Tibial nerve (tissue), 4 donors: Measurements from ENCODE around the gene CHN1. TPM values are rescaled to one million over a fixed set of nuclear protein-coding genes. Genes with fewer than 3 reads are reported as not detected.

Experiments used
- DNase-seq, 2 donors: peaks; one replicate each; pipeline ENCODE4 v3.0.0-alpha.2; 2019; ENCODE audit warnings: low spot score in 2 of 2
- H3K27ac ChIP-seq, 4 donors: fragments of 200-600 bp; sonication (generic) in 3 of 4; one replicate each; pipeline ENCODE4 v1.5.1; 2017 to 2019; ENCODE audit warnings: mild to moderate bottlenecking in 1 of 4
- H3K27me3 ChIP-seq, 2 donors: fragments of 200-600 bp; sonication (generic) in 1 of 2; one replicate each; pipeline versions ENCODE4 v1.5.1 to v1.6.0; 2017 to 2019
- H3K36me3 ChIP-seq, 3 donors: fragments of 200-600 bp; sonication (generic); one replicate each; pipeline ENCODE4 v1.5.1; 2018 to 2019
- H3K4me1 ChIP-seq, 4 donors: fragments of 200-600 bp; sonication (generic) in 3 of 4; one replicate each; pipeline ENCODE4 v1.5.1; 2017 to 2019
- H3K4me3 ChIP-seq, 4 donors: fragments of 200-600 bp; sonication (generic) in 3 of 4; one replicate each; pipeline ENCODE4 v1.5.1; 2017 to 2019; ENCODE audit warnings: mild to moderate bottlenecking in 1 of 4, moderate library complexity in 1 of 4
- H3K9me3 ChIP-seq, 4 donors: fragments of 200-600 bp; sonication (generic) in 3 of 4; one replicate each; pipeline ENCODE4 v1.5.1; 2017 to 2019
- CTCF ChIP-seq, 5 experiments: fragments of 200-600 bp in 3 of 5; fragments of 450-650 bp in 2 of 5; sonication (generic) in 3 of 5; IDR thresholded peaks; one replicate each; pipeline ENCODE4 v1.5.1; 2016 to 2019; ENCODE audit warnings: antibody characterized with exemption in 5 of 5, mild to moderate bottlenecking in 3 of 5, moderate library complexity in 2 of 5
- EP300 ChIP-seq, 2 donors: sonication (generic); formaldehyde crosslinking; IDR thresholded peaks; one replicate each; pipeline ENCODE4 v1.6.1; 2017; ENCODE audit warnings: antibody characterized with exemption in 2 of 2, mild to moderate bottlenecking in 1 of 2
- POLR2A ChIP-seq, 2 donors: fragments of 450-650 bp; IDR thresholded peaks; one replicate each; pipeline ENCODE4 v1.6.1; 2017; ENCODE audit warnings: antibody characterized with exemption in 2 of 2, mild to moderate bottlenecking in 2 of 2, moderate library complexity in 2 of 2
- WGBS, 2 donors: methylation state at CpG; one replicate each; pipeline ENCODE4 v1.1.5; 2018; 5-methylcytosine and 5-hydroxymethylcytosine counted together
- total RNA-seq, 4 donors: library from RNA; depleted of rRNA; stranded (reverse); fragments of >200 nt; gene quantifications; one replicate each; pipeline ENCODE4 v1.1.0, GENCODE V29; 2016

CHN1 gene
- total RNA-seq, 4 donors from 2014 or later: 17.3 to 27.2 (median 23.8) TPM

- Histone ChIP-seq H3K27me3 (no peaks in the 10 kb centered on the region), H3K27ac (no peak overlapping the region), H3K36me3 (no peaks in the 10 kb centered on the region), H3K9me3 (no peaks in the 10 kb centered on the region), H3K4me3 (no peak overlapping the region), H3K4me1 (peaks cover 0 to 15% (median 5%) of the 10 kb centered on the region in 4 donors)
- TF ChIP-seq CTCF (IDR thresholded peaks at IDR 0.05) (no peak), EP300 (IDR thresholded peaks at IDR 0.05) (no peak), POLR2A (IDR thresholded peaks at IDR 0.05) (no peak)
- WGBS, 2 donors: 36 to 61% methylated on average over 11 of the region's 11 CpGs
- DNase-seq: no peak
Observed at GRCh38 chr2:174781996-174782395, 223.2 kb downstream of the CHN1 start.

- DNase-seq: no peak
- TF ChIP-seq CTCF (IDR thresholded peaks at IDR 0.05) (no peak), EP300 (IDR thresholded peaks at IDR 0.05) (no peak), POLR2A (IDR thresholded peaks at IDR 0.05) (no peak)
- H3K4me3 ChIP-seq: no peak overlapping the region
- WGBS, 2 donors: 87 to 89% methylated on average over 9 of the region's 9 CpGs
- H3K27me3 ChIP-seq: no peaks in the 10 kb centered on the region
- H3K9me3 ChIP-seq: no peaks in the 10 kb centered on the region
- H3K4me1 ChIP-seq: peaks cover 0 to 15% (median 4%) of the 10 kb centered on the region in 4 donors
- no peak overlapping the region for H3K27ac ChIP-seq
- no peaks in the 10 kb centered on the region for H3K36me3 ChIP-seq
Observed at GRCh38 chr2:174781298-174781697, 223.9 kb downstream of the CHN1 start.

- Histone ChIP-seq H3K36me3 (no peaks in the 10 kb centered on the region), H3K9me3 (no peaks in the 10 kb centered on the region), H3K4me3 (no peak overlapping the region), H3K27me3 (no peaks in the 10 kb centered on the region), H3K27ac (no peak overlapping the region), H3K4me1 (peaks cover 0 to 15% (median 2%) of the 10 kb centered on the region in 4 donors)
- TF ChIP-seq CTCF (IDR thresholded peaks at IDR 0.05) (no peak), POLR2A (IDR thresholded peaks at IDR 0.05) (no peak), EP300 (IDR thresholded peaks at IDR 0.05) (no peak)
- 88 to 89% methylated on average over 7 of the region's 7 CpGs for WGBS, 2 donors
- no peak for DNase-seq
Observed at GRCh38 chr2:174780856-174781255, 224.3 kb downstream of the CHN1 start.

GRCh38 chr2:174780191-174780840 is 224.9 kb downstream of the CHN1 start:
- Histone ChIP-seq H3K27me3 (no peaks in the 10 kb centered on the region), H3K9me3 (no peaks in the 10 kb centered on the region), H3K4me3 (no peak overlapping the region), H3K36me3 (no peaks in the 10 kb centered on the region), H3K27ac (no peak overlapping the region), H3K4me1 (peaks cover 0 to 15% (median 2%) of the 10 kb centered on the region in 4 donors)
- no peak for DNase-seq
- TF ChIP-seq CTCF (IDR thresholded peaks at IDR 0.05) (no peak), POLR2A (IDR thresholded peaks at IDR 0.05) (no peak), EP300 (IDR thresholded peaks at IDR 0.05) (no peak)
- WGBS, 2 donors: 94 to 98% methylated on average over 5 of the region's 5 CpGs

GRCh38 chr2:174779361-174779928 is 225.7 kb downstream of the CHN1 start:
- no peak overlapping the region for H3K27ac ChIP-seq
- DNase-seq: no peak
- H3K36me3 ChIP-seq: no peaks in the 10 kb centered on the region
- H3K27me3 ChIP-seq: no peaks in the 10 kb centered on the region
- H3K4me3 ChIP-seq: no peak overlapping the region
- WGBS, 2 donors: 84 to 87% methylated on average over 5 of the region's 5 CpGs
- TF ChIP-seq EP300 (IDR thresholded peaks at IDR 0.05) (no peak), POLR2A (IDR thresholded peaks at IDR 0.05) (no peak), CTCF (IDR thresholded peaks at IDR 0.05) (no peak)
- no peaks in the 10 kb centered on the region for H3K9me3 ChIP-seq
- H3K4me1 ChIP-seq: peaks cover 0 to 15% (median 2%) of the 10 kb centered on the region in 4 donors
